ENCODE results near the gene TEX51.

Gene TEX51

GRCh38 chr2:126940331-126940730 lies 41.6 kb downstream of the TEX51 start:
- Mint-ChIP-seq H3K9me3 (no peaks in the 10 kb centered on the region), H3K27ac (no peak overlapping the region), H3K4me1 (peaks cover 6% of the 10 kb centered on the region), H3K27me3 (peaks cover 52% of the 10 kb centered on the region), H3K36me3 (no peaks in the 10 kb centered on the region), H3K4me3 (no peak overlapping the region)
- ATAC-seq, result no peak

- no peak overlapping the region for H3K27ac Mint-ChIP-seq
- H3K27me3 Mint-ChIP-seq, result peaks cover 49% of the 10 kb centered on the region
- H3K9me3 Mint-ChIP-seq, result no peaks in the 10 kb centered on the region
- no peaks in the 10 kb centered on the region for H3K36me3 Mint-ChIP-seq
- no peak overlapping the region for H3K4me3 Mint-ChIP-seq
- no peak for ATAC-seq
- H3K4me1 Mint-ChIP-seq, result no peaks in the 10 kb centered on the region
These were observed 43.9 kb downstream of the TEX51 start for GRCh38 chr2:126942427-126943203.

- Mint-ChIP-seq H3K27me3 (peaks cover 51% of the 10 kb centered on the region), H3K36me3 (no peaks in the 10 kb centered on the region), H3K27ac (no peak overlapping the region), H3K4me3 (no peak overlapping the region), H3K9me3 (no peaks in the 10 kb centered on the region), H3K4me1 (no peaks in the 10 kb centered on the region)
- no peak for ATAC-seq
These were observed 45.1 kb downstream of the TEX51 start for GRCh38 chr2:126943612-126944348.

GRCh38 chr2:126945118-126945517 lies 46.4 kb downstream of the TEX51 start:
- no peaks in the 10 kb centered on the region for H3K4me1 Mint-ChIP-seq
- no peak overlapping the region for H3K4me3 Mint-ChIP-seq
- no peak overlapping the region for H3K27ac Mint-ChIP-seq
- no peaks in the 10 kb centered on the region for H3K9me3 Mint-ChIP-seq
- no peak for ATAC-seq
- H3K36me3 Mint-ChIP-seq, result no peaks in the 10 kb centered on the region
- peaks cover 51% of the 10 kb centered on the region for H3K27me3 Mint-ChIP-seq

- ATAC-seq, result no peak
- Mint-ChIP-seq H3K9me3 (no peaks in the 10 kb centered on the region), H3K27me3 (peaks cover 44% of the 10 kb centered on the region), H3K4me1 (no peaks in the 10 kb centered on the region), H3K36me3 (no peaks in the 10 kb centered on the region), H3K4me3 (no peak overlapping the region), H3K27ac (no peak overlapping the region)
These were observed 47.8 kb downstream of the TEX51 start for GRCh38 chr2:126946318-126947102.

- Mint-ChIP-seq H3K4me1 (no peaks in the 10 kb centered on the region), H3K4me3 (no peak overlapping the region), H3K27me3 (peaks cover 47% of the 10 kb centered on the region), H3K27ac (no peak overlapping the region), H3K36me3 (no peaks in the 10 kb centered on the region), H3K9me3 (no peaks in the 10 kb centered on the region)
- no peak for ATAC-seq
These were observed 48.4 kb downstream of the TEX51 start for GRCh38 chr2:126947103-126947429.

- no peak for ATAC-seq
- H3K27me3 Mint-ChIP-seq, result peaks cover 57% of the 10 kb centered on the region
These were observed 51.1 kb downstream of the TEX51 start for GRCh38 chr2:126949775-126950174.

GRCh38 chr2:126950504-126950903 lies 51.8 kb downstream of the TEX51 start:
- Mint-ChIP-seq H3K27ac (no peak overlapping the region), H3K4me3 (no peak overlapping the region), H3K4me1 (no peaks in the 10 kb centered on the region), H3K27me3 (peaks cover 55% of the 10 kb centered on the region), H3K9me3 (no peaks in the 10 kb centered on the region), H3K36me3 (no peaks in the 10 kb centered on the region)
- no peak for ATAC-seq

More at GRCh38 chr2:126949775-126950174, 51.1 kb downstream of the TEX51 start:
- Mint-ChIP-seq H3K27ac (no peak overlapping the region), H3K4me3 (no peak overlapping the region), H3K36me3 (no peaks in the 10 kb centered on the region), H3K4me1 (no peaks in the 10 kb centered on the region), H3K9me3 (no peaks in the 10 kb centered on the region)

Data from stimulated activated memory B cell treated with anti-CD40 and anti-IgM and Interleukin-4, amounts not matched to agents 10 μg/mL and 1 μg/mL and 100 μg/mL, for 72 hours (primary cell).